Ectodermal cell (in vitro differentiated cells): ENCODE data around the gene PNKD.
A peak's percentile ranks its signal among the peaks of the same experiment; 100 is the strongest.

Source experiments
- H3K27ac ChIP-seq: 2 replicates; pipeline ENCODE4 v1.7.0; 2013; ENCODE audit warnings: mild to moderate bottlenecking, low read depth, low read length; ENCODE audit not compliant: insufficient read depth, poor library complexity, severe bottlenecking
- H3K27me3 ChIP-seq: 2 replicates; pipeline ENCODE4 v1.7.0; 2013; ENCODE audit warnings: mild to moderate bottlenecking, low read length; ENCODE audit not compliant: insufficient read depth, control insufficient read depth, poor library complexity, severe bottlenecking
- H3K36me3 ChIP-seq: one replicate; pipeline ENCODE4 v1.7.0; 2013; ENCODE audit warnings: low read length; ENCODE audit not compliant: control insufficient read depth, insufficient read depth
- H3K4me1 ChIP-seq: one replicate; pipeline ENCODE4 v1.7.0; 2013; ENCODE audit warnings: low read length; ENCODE audit not compliant: control insufficient read depth, insufficient read depth
- H3K4me3 ChIP-seq: 2 replicates; pipeline ENCODE4 v1.7.0; 2013; ENCODE audit warnings: low read depth, low read length, control low read depth; ENCODE audit not compliant: insufficient read depth
- H3K9me3 ChIP-seq: 2 replicates; pipeline ENCODE4 v1.7.0; 2013; ENCODE audit warnings: mild to moderate bottlenecking, low read length, moderate library complexity; ENCODE audit not compliant: control insufficient read depth
- WGBS, 2 experiments: methylation state at CpG; one replicate each; pipeline ENCODE4 v1.1.7; 2013; ENCODE audit warnings: missing lambda C conversion rate in 2 of 2; 5-methylcytosine and 5-hydroxymethylcytosine counted together

Gene PNKD

GRCh38 chr2:218343591-218343990 lies 73.3 kb downstream of the PNKD start:
- Histone ChIP-seq H3K4me1 (peaks cover 4% of the 10 kb centered on the region), H3K27ac (no peak overlapping the region), H3K36me3 (peaks cover 4% of the 10 kb centered on the region), H3K27me3 (no peaks in the 10 kb centered on the region), H3K4me3 (no peak overlapping the region), H3K9me3 (no peaks in the 10 kb centered on the region)
- WGBS, 2 experiments = 86 to 88% methylated on average over 3 of the region's 3 CpGs

GRCh38 chr2:218344090-218344754 lies 73.9 kb downstream of the PNKD start:
- WGBS, 2 experiments = 94 to 95% methylated on average over 12 of the region's 12 CpGs
- Histone ChIP-seq H3K4me1 (peaks cover 4% of the 10 kb centered on the region), H3K27ac (no peak overlapping the region), H3K36me3 (peaks cover 4% of the 10 kb centered on the region), H3K9me3 (no peaks in the 10 kb centered on the region), H3K4me3 (no peak overlapping the region), H3K27me3 (no peaks in the 10 kb centered on the region)

GRCh38 chr2:218344755-218345417 lies 74.6 kb downstream of the PNKD start:
- no peak overlapping the region for H3K4me3 ChIP-seq
- no peak overlapping the region for H3K27ac ChIP-seq
- H3K27me3 ChIP-seq = no peaks in the 10 kb centered on the region
- WGBS, 2 experiments = 93 to 95% methylated on average over 22 of the region's 22 CpGs
- peaks cover 4% of the 10 kb centered on the region for H3K36me3 ChIP-seq
- H3K4me1 ChIP-seq = peaks cover 4% of the 10 kb centered on the region
- H3K9me3 ChIP-seq = no peaks in the 10 kb centered on the region

- no peaks in the 10 kb centered on the region for H3K9me3 ChIP-seq
- H3K27ac ChIP-seq = no peak overlapping the region
- no peaks in the 10 kb centered on the region for H3K27me3 ChIP-seq
- peaks cover 4% of the 10 kb centered on the region for H3K4me1 ChIP-seq
- 89% methylated on average over 12 of the region's 12 CpGs for WGBS, 2 experiments
- H3K4me3 ChIP-seq = no peak overlapping the region
- H3K36me3 ChIP-seq = peaks cover 4% of the 10 kb centered on the region
Observed at GRCh38 chr2:218345491-218346236, 75.3 kb downstream of the PNKD start.

GRCh38 chr2:218347172-218347571 lies 76.9 kb downstream of the PNKD start:
- H3K27me3 ChIP-seq = no peaks in the 10 kb centered on the region
- peaks cover 4% of the 10 kb centered on the region for H3K4me1 ChIP-seq
- H3K27ac ChIP-seq = no peak overlapping the region
- 94 to 99% methylated on average over 4 to 5 of the region's 5 CpGs for WGBS, 2 experiments
- H3K9me3 ChIP-seq = no peaks in the 10 kb centered on the region
- H3K36me3 ChIP-seq = peaks cover 4% of the 10 kb centered on the region
- no peak overlapping the region for H3K4me3 ChIP-seq

- H3K9me3 ChIP-seq = no peaks in the 10 kb centered on the region
- H3K27me3 ChIP-seq = no peaks in the 10 kb centered on the region
- peaks cover 11% of the 10 kb centered on the region for H3K4me1 ChIP-seq
- H3K36me3 ChIP-seq = no peaks in the 10 kb centered on the region
- no peak overlapping the region for H3K4me3 ChIP-seq
- H3K27ac ChIP-seq = no peak overlapping the region
- WGBS, 2 experiments = 94 to 96% methylated on average over 14 of the region's 14 CpGs
Observed at GRCh38 chr2:218354045-218354444, 83.7 kb downstream of the PNKD start.

GRCh38 chr2:218354850-218355443 lies 84.6 kb downstream of the PNKD start:
- peaks cover 11% of the 10 kb centered on the region for H3K4me1 ChIP-seq
- no peaks in the 10 kb centered on the region for H3K9me3 ChIP-seq
- no peaks in the 10 kb centered on the region for H3K36me3 ChIP-seq
- H3K27ac ChIP-seq = no peak overlapping the region
- H3K4me3 ChIP-seq = no peak overlapping the region
- H3K27me3 ChIP-seq = no peaks in the 10 kb centered on the region
- 94% methylated on average over 20 of the region's 20 CpGs for WGBS, 2 experiments

GRCh38 chr2:218357236-218358177 lies 87.2 kb downstream of the PNKD start:
- 68 to 70% methylated on average over 17 of the region's 17 CpGs for WGBS, 2 experiments
- no peak overlapping the region for H3K4me3 ChIP-seq
- H3K27ac ChIP-seq = peak overlapping the region; percentile 30

GRCh38 chr2:218360453-218360852 lies 90.1 kb downstream of the PNKD start:
- Histone ChIP-seq H3K4me3 (no peak overlapping the region), H3K9me3 (no peaks in the 10 kb centered on the region), H3K27me3 (no peaks in the 10 kb centered on the region), H3K4me1 (peaks cover 11% of the 10 kb centered on the region), H3K27ac (no peak overlapping the region), H3K36me3 (no peaks in the 10 kb centered on the region)
- WGBS, 2 experiments = 89 to 93% methylated on average over 4 of the region's 4 CpGs

More at GRCh38 chr2:218357236-218358177, 87.2 kb downstream of the PNKD start:
- Histone ChIP-seq H3K4me1 (peaks cover 11% of the 10 kb centered on the region), H3K27me3 (no peaks in the 10 kb centered on the region), H3K36me3 (no peaks in the 10 kb centered on the region), H3K9me3 (no peaks in the 10 kb centered on the region)
